BJ (cell line): Measurements from ENCODE around the gene TMEM192. TPM values are rescaled to one million over a fixed set of nuclear protein-coding genes. Genes with fewer than 3 reads are reported as not detected.
"Not testable (repeated sequence)": the region's sequence is repeated elsewhere in the genome, so short reads cannot be mapped to it uniquely, and the experiment has no call there.

Experiments used
- CTCF ChIA-PET: fragments of 350-600 bp; formaldehyde crosslinking; extraction: SDS; loops from one replicate; lab custom pipeline; 2021; ENCODE audit warnings: antibody characterized with exemption, inconsistent platforms; lab: Yijun Ruan, JAX
- POLR2A ChIA-PET: fragments of 300-600 bp; sonication (Branson Sonifier 250); formaldehyde crosslinking; extraction: SDS; loops from one replicate; lab custom pipeline; 2021; ENCODE audit warnings: antibody characterized with exemption; lab: Charles Lee
- DNase-seq: peaks from one replicate; pipeline ENCODE4 v3.0.0-alpha.2; 2011; ENCODE audit warnings: low read depth
- H3K27me3 ChIP-seq: 2 replicates; pipeline ENCODE4 v1.6.0; 2011; ENCODE audit warnings: low read length; ENCODE audit not compliant: control insufficient read depth, insufficient read depth
- H3K36me3 ChIP-seq: 2 replicates; pipeline ENCODE4 v1.5.1; 2011; ENCODE audit warnings: low read length; ENCODE audit not compliant: control insufficient read depth, insufficient read depth
- H3K4me3 ChIP-seq: 2 replicates; pipeline ENCODE4 v1.5.1; 2011; ENCODE audit warnings: low read depth, mild to moderate bottlenecking, control low read depth, low read length
- polyA plus RNA-seq: library from polyadenylated mRNA; depleted of rRNA; stranded (reverse); fragments of >200 nt; gene quantifications from 2 replicates; pipeline ENCODE4 v1.2.3, GENCODE V29; 2011
- TF ChIP-seq, protein P1 (sequence below): IDR thresholded peaks from 2 replicates; pipeline ENCODE4 v1.5.1; 2011; ENCODE audit warnings: low read depth, mild to moderate bottlenecking, control low read depth, inconsistent platforms, low read length, moderate library complexity; ENCODE audit not compliant: insufficient read depth

Gene TMEM192
- polyA plus RNA-seq, 1 experiment: 11.1 TPM

DNA sequence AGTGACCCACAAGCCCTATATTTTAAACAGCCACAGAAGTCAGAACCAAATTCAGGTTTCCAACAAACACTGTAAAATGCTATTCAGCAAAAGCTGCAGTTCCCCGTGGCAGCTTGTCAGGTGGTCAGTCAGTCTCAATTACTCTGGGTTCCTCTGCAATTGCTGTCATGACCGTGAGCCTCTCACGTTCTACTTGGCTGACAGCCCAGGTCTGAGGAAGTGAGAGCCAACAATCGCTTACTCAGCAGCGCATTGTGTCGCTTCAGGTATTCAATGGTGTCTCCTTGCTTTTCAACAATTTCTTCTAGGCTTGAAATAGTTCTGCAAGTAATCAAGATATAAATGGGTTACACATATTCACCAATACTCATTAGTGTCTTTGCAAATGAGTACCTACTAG is 33.2 kb downstream of the TMEM192 start:
- no peaks in the 10 kb centered on the region for H3K27me3 ChIP-seq
- H3K4me3 ChIP-seq: no peak overlapping the region
- DNase-seq: no peak
- POLR2A ChIA-PET: no interaction called here
- CTCF ChIA-PET: no interaction called here
- H3K36me3 ChIP-seq: no peaks in the 10 kb centered on the region
- TF ChIP-seq, protein P1, sequence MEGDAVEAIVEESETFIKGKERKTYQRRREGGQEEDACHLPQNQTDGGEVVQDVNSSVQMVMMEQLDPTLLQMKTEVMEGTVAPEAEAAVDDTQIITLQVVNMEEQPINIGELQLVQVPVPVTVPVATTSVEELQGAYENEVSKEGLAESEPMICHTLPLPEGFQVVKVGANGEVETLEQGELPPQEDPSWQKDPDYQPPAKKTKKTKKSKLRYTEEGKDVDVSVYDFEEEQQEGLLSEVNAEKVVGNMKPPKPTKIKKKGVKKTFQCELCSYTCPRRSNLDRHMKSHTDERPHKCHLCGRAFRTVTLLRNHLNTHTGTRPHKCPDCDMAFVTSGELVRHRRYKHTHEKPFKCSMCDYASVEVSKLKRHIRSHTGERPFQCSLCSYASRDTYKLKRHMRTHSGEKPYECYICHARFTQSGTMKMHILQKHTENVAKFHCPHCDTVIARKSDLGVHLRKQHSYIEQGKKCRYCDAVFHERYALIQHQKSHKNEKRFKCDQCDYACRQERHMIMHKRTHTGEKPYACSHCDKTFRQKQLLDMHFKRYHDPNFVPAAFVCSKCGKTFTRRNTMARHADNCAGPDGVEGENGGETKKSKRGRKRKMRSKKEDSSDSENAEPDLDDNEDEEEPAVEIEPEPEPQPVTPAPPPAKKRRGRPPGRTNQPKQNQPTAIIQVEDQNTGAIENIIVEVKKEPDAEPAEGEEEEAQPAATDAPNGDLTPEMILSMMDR: no peak

DNA sequence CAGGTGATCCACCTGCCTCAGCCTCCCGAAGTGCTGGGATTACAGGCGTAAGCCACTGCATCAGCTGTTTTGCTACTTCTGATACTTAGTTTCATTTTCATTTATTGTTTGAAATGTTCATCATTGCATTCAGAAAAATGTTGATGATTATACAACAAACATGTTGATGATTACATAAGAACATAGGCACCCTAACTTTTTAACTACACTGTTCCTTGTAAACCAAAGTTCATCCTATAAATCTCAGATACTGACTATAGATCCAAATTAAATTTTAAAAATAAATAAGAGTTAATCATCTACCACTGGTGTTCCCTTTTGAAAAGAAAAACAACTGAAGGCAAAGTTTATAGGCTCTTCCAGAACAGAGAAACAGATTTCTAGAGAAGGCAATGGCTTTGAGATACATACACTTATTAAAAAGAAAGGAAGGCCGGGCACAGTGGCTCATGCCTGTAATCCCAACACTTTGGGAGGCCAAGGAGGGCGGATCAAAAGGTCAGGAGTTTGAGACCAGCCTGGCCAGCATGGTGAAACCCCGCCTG is 35.6 kb downstream of the TMEM192 start:
- TF ChIP-seq, protein P1: no peak
- no peak overlapping the region for H3K4me3 ChIP-seq
- ChIA-PET POLR2A (no interaction called here), CTCF (interaction anchor here (0.7 to 1.4 kb wide), 3 partner anchors 11 to 35 kb away, joined by 3 read pairs; partner anchors contain the start of gene TMEM192)
- H3K36me3 ChIP-seq: no peaks in the 10 kb centered on the region
- no peak for DNase-seq
- no peaks in the 10 kb centered on the region for H3K27me3 ChIP-seq

DNA sequence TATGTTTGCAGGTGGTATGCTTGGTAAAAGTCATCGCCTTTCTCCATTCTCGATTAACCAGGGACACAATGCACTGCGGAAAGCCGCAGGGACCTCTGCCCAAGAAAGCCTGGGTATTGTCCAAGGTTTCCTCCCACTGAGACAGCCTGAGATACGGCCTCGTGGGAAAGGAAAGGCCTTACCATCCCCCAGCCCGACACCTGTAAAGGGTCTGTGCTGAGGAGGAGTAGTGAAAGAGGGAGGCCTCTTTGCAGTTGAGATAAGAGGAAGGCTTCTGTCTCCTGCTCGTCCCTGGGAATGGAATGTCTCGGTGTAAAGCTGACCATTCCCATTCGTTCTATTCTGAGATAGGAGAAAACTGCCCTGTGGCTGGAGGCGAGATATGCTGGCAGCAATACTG is 39.3 kb downstream of the TMEM192 start:
- POLR2A ChIA-PET, CTCF ChIA-PET, DNase-seq, H3K36me3 ChIP-seq, H3K27me3 ChIP-seq, H3K4me3 ChIP-seq: not testable (repeated sequence)

DNA sequence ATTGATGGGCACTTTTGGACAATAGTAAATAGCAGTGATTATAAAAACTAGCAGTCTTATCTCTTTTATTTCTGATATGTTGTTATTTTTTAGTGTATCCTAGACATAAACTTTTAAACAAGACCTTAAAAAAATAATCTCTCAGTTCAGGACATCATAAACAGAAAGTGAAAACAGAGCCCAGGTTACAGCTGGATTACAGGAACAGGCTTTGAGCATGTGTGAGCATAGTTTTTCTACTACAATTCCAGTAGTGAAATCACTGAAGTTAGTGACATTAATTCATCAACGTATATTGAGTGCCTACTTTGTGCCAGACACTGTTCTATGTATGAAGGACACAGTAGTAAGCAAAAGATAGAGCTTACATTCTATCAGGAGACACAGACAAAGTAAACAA is 42.1 kb downstream of the TMEM192 start:
- TF ChIP-seq, protein P1: no peak
- CTCF ChIA-PET: no interaction called here
- H3K36me3 ChIP-seq: no peaks in the 10 kb centered on the region
- no peak overlapping the region for H3K4me3 ChIP-seq
- POLR2A ChIA-PET: no interaction called here
- no peak for DNase-seq
- no peaks in the 10 kb centered on the region for H3K27me3 ChIP-seq

DNA sequence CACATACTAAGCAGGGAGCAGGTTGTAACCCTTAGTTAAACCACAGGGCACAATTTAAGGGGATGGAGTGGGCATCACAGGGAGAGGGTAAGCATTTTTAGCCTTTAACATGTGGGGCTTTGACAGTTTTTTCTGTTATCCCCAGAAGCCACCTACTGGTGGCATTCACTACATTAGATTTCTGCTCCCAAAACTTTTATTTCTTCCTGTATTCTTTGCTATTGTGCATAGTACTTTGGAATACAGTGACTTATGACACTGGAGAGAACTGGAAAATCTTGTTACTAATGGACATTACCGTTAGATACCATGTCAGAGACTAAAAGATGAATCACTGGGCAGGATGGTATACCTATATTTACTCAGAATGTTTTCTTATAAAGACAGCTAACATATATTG is 51.7 kb downstream of the TMEM192 start:
- ChIA-PET POLR2A (no interaction called here), CTCF (no interaction called here)
- DNase-seq: no peak
- Histone ChIP-seq H3K4me3 (no peak overlapping the region), H3K27me3 (no peaks in the 10 kb centered on the region), H3K36me3 (no peaks in the 10 kb centered on the region)
- TF ChIP-seq, protein P1: peak; percentile 30; the same call in 1 of the 2 replicates

DNA sequence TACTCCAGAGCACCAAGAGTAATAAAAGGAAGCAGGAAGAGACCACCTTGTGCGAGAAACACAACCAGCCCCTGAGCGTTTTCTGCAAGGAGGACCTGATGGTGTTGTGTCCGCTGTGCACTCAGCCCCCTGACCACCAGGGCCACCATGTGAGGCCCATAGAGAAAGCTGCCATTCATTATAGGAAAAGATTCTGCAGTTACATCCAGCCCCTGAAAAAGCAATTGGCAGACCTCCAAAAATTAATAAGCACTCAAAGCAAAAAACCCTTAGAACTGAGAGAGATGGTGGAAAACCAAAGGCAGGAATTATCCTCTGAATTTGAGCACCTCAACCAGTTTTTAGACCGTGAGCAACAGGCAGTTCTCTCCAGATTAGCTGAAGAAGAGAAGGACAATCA is 53.3 kb downstream of the TMEM192 start:
- POLR2A ChIA-PET: no interaction called here
- DNase-seq: no peak

More for the DNA sequence above, 53.3 kb downstream of the TMEM192 start:
- CTCF ChIA-PET: no interaction called here
- H3K27me3 ChIP-seq: no peaks in the 10 kb centered on the region
- H3K4me3 ChIP-seq: no peak overlapping the region
- TF ChIP-seq, protein P1: no peak
- H3K36me3 ChIP-seq: no peaks in the 10 kb centered on the region
